Right ventricle myocardium superior (tissue), 1 donor: ENCODE results near the gene ABCC1. TPM values are rescaled to one million over a fixed set of nuclear protein-coding genes. Genes with fewer than 3 reads are reported as not detected.
A peak's percentile ranks its signal among the peaks of the same experiment; 100 is the strongest.
"Not testable (repeated sequence)": the region's sequence is repeated elsewhere in the genome, so short reads cannot be mapped to it uniquely, and the experiment has no call there.

Experiments
- ATAC-seq: fragments of 200-7000 bp; cut with Tn5 transposase; one replicate; pipeline ENCODE4 v1.9.1; 2020; ENCODE audit warnings: mild to moderate bottlenecking; ENCODE audit not compliant: poor library complexity
- DNase-seq: peaks from one replicate; pipeline ENCODE4 v3.0.0-alpha.2; 2020
- intact Hi-C: fragments of 100-400 bp; cut with DNase I; formaldehyde crosslinking; loops from one replicate; pipeline ENCODE4 v1.11.2; 2022
- total RNA-seq: library from RNA; stranded (reverse); fragmentation: NEBNext Ultra II Directional; extraction: Animal tissue kit (Norgen Biotek cat#: 25700); gene quantifications from one replicate; pipeline ENCODE4 v1.2.1, GENCODE V29; 2021
- donor health status: DM: no; HTN: yes; CAD: no; lungs with severe emphysema.

The ABCC1 gene
- total RNA-seq, 1 donor from 2014 or later, result 24.4 TPM

DNA sequence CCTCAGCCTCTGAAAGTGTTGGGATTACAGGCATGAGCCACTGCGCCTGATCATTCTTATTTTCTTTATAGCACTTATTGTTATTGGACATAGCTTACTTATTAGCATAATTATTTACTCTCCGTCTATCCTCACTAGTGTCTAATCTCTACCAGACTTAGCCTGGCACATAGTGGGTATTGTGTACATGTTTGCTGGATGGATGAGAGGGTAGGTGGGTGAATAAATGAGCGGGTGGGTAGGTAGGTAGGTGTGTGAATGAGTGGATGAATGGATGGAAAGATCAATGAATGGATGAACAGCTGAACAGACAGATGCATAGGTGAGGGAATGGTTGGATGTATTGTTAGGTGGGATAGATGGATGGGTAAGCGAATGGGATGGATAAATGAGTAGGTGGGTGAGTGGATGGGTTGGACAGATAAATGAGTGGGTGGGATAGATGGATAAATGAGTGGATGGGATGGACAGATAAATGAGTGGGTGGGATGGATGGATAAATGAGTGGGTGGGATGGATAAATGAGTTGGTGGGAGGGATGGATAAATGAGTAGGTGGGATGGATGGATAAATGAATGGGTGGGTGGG, 222.0 kb downstream of the ABCC1 start:
- DNase-seq (no peak), ATAC-seq (no peak)
- intact Hi-C loops, result no loop called here

GRCh38 chr16:16172991-16173390, 223.6 kb downstream of the ABCC1 start:
- ATAC-seq (no peak), DNase-seq (no peak)
- intact Hi-C loops, result no loop called here

DNA sequence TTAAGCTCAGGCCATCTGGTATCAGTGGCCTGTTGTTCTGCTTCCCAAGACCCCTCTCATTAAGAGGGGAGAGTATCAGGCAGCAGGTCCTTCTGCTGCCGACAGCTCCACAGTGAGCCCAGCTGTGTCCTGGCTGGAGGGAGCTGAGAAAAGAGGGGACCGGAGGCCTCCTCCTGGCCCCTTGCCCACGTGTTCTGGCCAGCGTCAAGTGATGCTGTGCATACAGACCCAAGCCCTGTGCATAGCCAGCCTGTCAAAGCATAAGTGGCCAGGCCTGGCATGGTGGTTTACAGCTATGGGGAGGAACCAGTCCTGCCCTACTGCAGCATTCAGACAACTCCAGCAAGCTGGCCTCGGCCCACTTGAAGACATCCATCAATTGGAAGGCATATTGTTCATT, 225.9 kb downstream of the ABCC1 start:
- intact Hi-C loops, result no loop called here
- ATAC-seq, result peak; percentile 79

DNA sequence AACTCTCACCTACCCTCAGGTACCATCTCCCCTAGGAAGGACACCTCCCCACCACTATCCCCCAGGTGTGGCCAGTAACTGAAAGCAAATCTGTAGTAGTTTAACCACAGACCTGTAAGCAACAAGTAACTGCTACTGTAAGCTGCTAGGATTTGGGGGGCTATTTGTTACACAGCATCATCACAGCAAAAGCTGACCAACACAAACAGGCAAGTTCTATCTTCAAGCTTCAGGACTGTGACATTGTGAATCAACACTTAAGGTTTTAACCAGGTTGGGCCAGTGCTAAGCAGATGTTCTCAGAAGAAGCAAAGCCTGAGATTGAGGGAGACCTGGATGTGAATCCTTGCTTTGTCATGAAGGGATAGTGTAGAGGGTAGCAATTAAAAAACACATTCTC, 226.9 kb downstream of the ABCC1 start:
- no peak for DNase-seq
- no peak for ATAC-seq
- intact Hi-C loops, result no loop called here

More for the DNA sequence above, 225.9 kb downstream of the ABCC1 start:
- peak; percentile 56 for DNase-seq

GRCh38 chr16:16178455-16179162, 229.2 kb downstream of the ABCC1 start:
- intact Hi-C loops, result no loop called here
- no peak for ATAC-seq
- DNase-seq, result no peak

- DNase-seq, intact Hi-C loops: not testable (repeated sequence)
These were observed 232.3 kb downstream of the ABCC1 start for GRCh38 chr16:16181748-16182147.

GRCh38 chr16:16182918-16183317, 233.5 kb downstream of the ABCC1 start:
- no peak for DNase-seq
- intact Hi-C loops, result no loop called here

More at GRCh38 chr16:16181748-16182147, 232.3 kb downstream of the ABCC1 start:
- not testable (repeated sequence) for ATAC-seq

DNA sequence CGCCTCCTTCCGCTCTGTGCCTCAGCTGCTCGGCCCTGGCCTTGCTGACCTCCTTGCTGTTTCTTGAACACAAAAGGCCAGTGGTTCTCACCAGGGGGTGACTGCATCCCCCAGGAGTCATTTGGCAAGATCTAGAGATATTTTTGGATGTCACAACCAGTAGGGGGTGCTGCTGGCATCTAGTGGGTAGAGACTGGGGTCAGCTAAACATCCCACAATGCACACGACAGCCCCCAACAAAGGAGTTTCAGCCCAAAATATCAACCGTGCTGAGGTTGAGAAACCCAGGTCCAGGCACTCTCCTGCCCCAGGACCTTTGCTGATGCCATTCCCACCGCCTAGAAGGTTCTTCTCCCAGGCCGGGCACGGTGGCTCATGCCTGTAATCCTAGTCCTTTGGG, 234.1 kb downstream of the ABCC1 start:
- ATAC-seq (no peak), DNase-seq (no peak)
- intact Hi-C loops, result no loop called here

More at GRCh38 chr16:16182918-16183317, 233.5 kb downstream of the ABCC1 start:
- no peak for ATAC-seq

GRCh38 chr16:16184594-16184993, 235.2 kb downstream of the ABCC1 start:
- DNase-seq (no peak), ATAC-seq (no peak)
- intact Hi-C loops, result no loop called here

DNA sequence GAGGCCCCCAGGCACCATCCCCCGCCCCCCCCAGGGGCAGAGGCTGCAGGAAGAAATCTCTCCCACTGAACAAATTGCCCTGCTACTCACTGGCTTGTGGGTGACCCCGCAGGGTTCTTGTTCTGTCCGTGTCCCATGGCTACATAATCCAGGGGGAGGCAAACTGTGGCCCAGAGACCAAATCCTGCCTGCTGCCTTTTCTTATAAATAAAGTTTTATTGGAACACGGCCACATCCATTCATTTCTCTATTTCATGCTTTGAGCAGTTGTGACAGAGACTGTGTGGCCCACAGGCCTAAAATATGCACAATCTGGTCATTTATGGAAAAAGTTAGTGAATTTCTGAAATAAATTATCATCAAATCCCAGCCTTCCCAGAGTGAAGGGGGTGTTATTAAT, 235.7 kb downstream of the ABCC1 start:
- intact Hi-C loops, result no loop called here
- DNase-seq (no peak), ATAC-seq (no peak)

DNA sequence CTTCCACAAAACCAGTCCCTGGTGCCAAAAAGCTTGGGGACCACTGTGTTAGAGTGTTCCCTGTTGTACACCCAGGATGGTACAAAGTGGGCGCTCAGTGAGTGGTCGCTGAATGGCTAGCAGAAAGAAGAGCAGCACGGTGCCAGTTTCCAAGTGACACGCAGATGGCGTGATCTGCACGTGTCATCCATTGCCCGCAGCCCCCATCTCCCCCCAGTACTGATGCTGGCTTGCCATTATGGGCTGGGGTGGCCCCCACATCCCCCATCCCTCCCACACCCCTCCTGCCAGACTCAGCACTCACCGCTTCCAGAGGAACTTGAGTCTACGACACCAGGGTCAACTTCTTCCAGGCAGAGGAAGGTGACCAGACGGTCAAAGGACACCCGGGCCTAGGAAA, 237.4 kb downstream of the ABCC1 start:
- DNase-seq, result no peak
- no peak for ATAC-seq
- intact Hi-C loops, result no loop called here

- intact Hi-C loops, result no loop called here
- no peak for ATAC-seq
- DNase-seq, result no peak
These were observed 239.4 kb downstream of the ABCC1 start for GRCh38 chr16:16188827-16189226.

GRCh38 chr16:16189842-16190241, 240.4 kb downstream of the ABCC1 start:
- intact Hi-C loops, result no loop called here
- ATAC-seq (no peak), DNase-seq (no peak)

DNA sequence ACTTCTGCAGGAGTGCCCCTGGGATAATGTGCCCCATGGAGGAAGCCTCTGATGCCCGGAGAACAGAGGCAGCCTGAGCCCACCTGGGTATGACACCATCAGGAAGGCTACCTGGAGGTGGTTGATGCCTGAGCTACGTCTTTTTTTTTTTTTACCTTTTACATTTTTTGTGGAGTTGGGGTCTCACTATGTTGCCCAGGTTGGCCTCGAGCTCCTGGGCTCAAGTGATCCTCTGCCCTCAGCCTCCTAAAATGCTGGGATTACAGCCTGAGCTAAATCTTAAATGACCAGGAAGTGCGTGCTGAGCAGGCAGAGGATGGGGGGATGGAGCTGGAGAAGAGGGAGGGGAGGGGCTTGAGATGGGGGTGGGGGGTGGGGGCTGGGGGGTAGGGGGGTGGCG, 241.1 kb downstream of the ABCC1 start:
- intact Hi-C loops, result no loop called here
- DNase-seq (no peak), ATAC-seq (no peak)

DNA sequence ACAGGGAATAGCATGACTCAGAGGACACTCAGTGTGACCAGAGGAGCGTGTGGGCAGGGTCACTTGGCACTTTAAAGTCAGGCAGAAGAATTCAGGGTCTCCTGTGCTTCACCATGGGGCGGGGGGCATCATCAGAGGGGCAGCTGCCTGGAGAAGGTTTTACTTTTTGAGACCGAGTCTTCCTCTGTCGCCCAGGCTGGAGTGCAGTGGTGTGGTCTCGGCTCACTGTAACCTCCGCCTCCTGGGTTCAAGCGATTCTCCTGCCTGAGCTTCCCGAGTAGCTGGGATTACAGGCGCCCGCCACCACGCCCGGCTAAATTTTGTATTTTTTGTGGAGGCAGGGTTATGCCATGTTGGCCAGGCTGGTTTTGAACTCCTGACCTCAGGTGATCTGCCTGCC, 241.6 kb downstream of the ABCC1 start:
- intact Hi-C loops, ATAC-seq, DNase-seq: not testable (repeated sequence)

GRCh38 chr16:16191493-16192167, 242.2 kb downstream of the ABCC1 start:
- no peak for DNase-seq
- ATAC-seq, result no peak
- intact Hi-C loops, result no loop called here
